NT2/D1 (cell line): ENCODE measurements around the gene INTS7.

Source experiments
- YY1 ChIP-seq: IDR thresholded peaks from 2 replicates; pipeline ENCODE4 v1.6.1; 2011; ENCODE audit not compliant: insufficient read length, insufficient read depth
- ZNF274 ChIP-seq: IDR thresholded peaks from 2 replicates; pipeline ENCODE4 v1.6.1; 2011; ENCODE audit warnings: mild to moderate bottlenecking, low read depth, low read length

- no peak for TF ChIP-seq ZNF274
- no peak for TF ChIP-seq YY1
Observed at GRCh38 chr1:212074856-212075255, 39.5 kb upstream of the INTS7 start.
